SHP77 (cell line): Measurements from ENCODE around the gene MINAR2.
A peak's percentile ranks its signal among the peaks of the same experiment; 100 is the strongest.

Experiments
- DNase-seq, 2 experiments: peaks; one replicate each; lab custom pipeline; 2025; lab: John Stamatoyannopoulos, UW

The MINAR2 gene

GRCh38 chr5:129747572-129748407 is at the start of gene MINAR2:
Gene MINAR2 (plus strand): TSS chr5:129748094. CDS start chr5:129748191, 97 bp downstream.
- peak in 1 of 2 experiments; percentile 3 for DNase-seq

GRCh38 chr5:129698661-129699060 is 49.2 kb upstream of the MINAR2 start:
- DNase-seq, result no peak

- no peak for DNase-seq
These were observed 31.7 kb upstream of the MINAR2 start for GRCh38 chr5:129716235-129716634.

GRCh38 chr5:129716651-129717050 is 31.2 kb upstream of the MINAR2 start:
- no peak for DNase-seq

- no peak for DNase-seq
These were observed 30.1 kb upstream of the MINAR2 start for GRCh38 chr5:129717751-129718310.

GRCh38 chr5:129718471-129719090 is 29.3 kb upstream of the MINAR2 start:
- DNase-seq, result no peak

DNA sequence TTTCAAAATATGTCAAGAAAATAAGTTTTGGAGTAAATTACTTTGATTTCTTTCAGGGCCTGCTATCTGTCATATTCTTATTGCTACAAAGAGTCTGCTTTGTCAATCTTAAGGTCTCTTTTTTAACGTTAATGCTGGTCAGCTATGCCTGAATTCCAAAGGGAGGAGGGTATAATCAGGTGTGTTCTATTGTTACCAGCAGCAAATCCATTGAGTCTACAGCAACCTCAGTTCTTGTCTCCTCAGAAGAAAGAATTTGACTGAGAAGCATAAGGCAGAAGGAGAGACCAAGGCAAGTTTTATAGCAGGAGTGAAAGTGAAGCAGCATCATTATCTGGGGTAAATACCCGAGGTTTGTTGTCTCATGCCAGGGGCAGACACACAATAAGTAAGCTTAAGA is 23.7 kb upstream of the MINAR2 start:
- DNase-seq, result no peak

DNA sequence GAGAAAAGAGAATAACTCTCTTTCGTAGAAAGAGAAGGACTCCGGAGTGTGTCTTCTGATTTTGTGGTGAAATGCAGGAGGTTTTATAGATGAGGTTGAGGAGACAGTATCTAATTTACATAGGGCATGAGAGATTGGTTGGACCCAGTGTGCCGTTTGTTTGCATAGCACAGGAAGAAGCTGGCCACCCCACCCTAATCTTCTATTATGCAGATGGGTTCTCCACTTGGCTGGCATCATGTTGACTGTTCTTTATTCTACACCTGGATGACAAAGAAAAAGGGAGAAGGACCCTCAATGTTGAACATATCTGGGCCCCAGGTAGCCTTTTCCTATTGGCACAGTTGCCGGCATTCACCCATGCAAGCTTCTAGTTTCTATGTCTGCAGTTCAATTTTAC is 23.2 kb upstream of the MINAR2 start:
- DNase-seq, result no peak

DNA sequence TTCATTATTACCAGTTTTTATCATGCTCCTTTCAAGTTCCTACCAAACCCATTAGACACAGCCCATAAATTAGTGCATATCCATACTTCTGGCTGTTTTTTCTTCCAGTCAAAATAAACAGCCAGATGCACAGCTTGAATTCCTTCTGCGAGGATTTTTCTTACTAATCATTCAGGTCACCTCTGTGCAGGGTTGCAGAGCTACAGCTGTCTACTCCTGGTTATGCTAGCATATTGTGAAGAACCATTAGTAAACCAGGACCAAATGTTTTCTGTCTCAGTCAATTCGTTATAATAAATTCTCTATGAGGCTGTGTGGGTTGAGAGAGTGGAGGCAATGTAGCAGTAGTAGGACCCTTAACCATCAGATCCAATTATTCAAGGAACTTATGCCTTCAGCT is 8.1 kb upstream of the MINAR2 start:
- no peak for DNase-seq

- no peak for DNase-seq
These were observed 4.2 kb upstream of the MINAR2 start for GRCh38 chr5:129743541-129744187.

- DNase-seq, result no peak
These were observed 1.9 kb upstream of the MINAR2 start for GRCh38 chr5:129745997-129746396.

- DNase-seq, result no peak
These were observed 1.0 kb upstream of the MINAR2 start for GRCh38 chr5:129746876-129747275.

GRCh38 chr5:129748913-129749880 is 1.3 kb downstream of the MINAR2 start:
- no peak for DNase-seq

GRCh38 chr5:129760636-129761325 is 12.9 kb downstream of the MINAR2 start:
- DNase-seq, result no peak

DNA sequence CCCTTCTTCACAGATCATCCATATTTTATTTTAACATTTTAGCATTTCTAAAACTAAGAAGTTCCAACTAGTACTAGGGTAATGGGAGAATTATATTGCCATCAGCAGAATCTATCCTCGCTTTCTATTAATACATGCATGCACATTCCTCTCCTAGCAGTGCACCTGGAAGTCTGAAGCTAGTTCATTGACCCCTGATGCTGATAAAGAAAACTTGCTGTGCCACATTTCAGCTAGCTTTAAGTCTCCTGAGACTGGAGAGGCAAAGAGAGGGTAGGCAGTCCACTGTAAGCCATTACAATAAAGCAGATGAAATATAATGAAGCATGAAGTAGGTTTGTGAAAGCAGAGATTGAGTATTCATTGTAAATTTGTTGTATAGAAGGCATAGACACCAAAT is 15.8 kb downstream of the MINAR2 start:
- DNase-seq, result no peak

- no peak for DNase-seq
These were observed 18.9 kb downstream of the MINAR2 start for GRCh38 chr5:129766798-129767197.

GRCh38 chr5:129767927-129768380 is 20.1 kb downstream of the MINAR2 start:
- DNase-seq, result peak; percentile 78 to 81

DNA sequence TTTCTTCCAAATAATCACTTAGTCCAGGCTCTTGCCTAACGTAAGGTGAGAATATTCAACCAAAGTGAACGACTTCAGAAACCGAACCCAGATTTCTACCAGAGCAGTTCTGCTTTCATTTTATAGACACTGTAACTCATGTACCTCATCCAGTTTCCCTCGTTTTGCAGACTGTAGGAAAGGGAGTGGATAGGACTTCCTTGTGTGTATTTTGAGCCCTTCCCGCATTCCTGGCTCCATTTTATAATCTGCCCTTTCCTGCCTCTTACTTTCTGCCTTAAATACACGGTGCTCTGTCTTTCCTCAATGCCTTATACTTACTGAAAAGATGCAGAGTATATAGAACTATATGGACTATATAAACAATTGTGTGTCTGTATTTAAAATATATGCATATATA is 20.8 kb downstream of the MINAR2 start:
- no peak for DNase-seq

DNA sequence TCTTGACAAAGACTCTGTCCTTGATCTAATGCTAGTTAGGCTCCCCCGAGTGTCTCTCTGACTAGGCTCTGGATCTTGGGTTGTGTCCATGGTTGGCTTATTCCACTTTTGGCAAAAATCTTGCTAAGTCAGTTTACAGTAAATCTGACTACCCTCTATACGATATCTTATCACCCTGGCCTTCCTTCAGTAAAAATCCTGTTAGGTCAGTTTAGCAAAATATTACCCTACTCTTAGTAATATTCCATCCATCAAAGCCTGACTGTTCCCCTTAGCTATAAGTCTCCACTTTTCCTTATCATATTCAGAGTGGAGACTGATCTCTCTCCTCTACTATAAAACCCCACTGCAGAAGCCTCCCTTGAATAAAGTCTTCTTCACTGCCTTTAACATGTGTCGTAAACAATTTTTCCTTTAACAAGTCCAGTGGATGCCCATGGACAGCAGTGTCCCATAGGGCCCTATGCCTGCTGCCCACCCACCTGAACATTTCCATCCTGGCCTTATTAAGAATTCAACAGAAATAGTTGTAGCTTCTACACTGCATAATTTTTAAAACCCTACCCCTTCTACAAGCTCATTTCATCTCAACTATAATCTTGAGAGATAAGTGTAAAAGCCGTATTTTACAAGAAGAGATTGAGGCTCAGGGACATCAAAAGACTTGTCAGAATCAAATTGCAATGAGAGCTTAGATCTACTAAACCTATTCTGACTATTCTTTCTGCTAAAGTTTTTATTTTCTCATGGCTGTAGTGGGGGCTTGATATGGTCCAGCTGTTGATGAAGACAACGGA is 22.3 kb downstream of the MINAR2 start:
- no peak for DNase-seq
